Spleen (tissue), 11 donors: ENCODE data around the gene SLC8A1. TPM values are rescaled to one million over a fixed set of nuclear protein-coding genes. Genes with fewer than 3 reads are reported as not detected.

Experiments
- DNase-seq: peaks from one replicate; pipeline ENCODE4 v3.0.0-alpha.2; 2020
- H3K27ac ChIP-seq, 8 donors: fragments of 200-600 bp; sonication (generic) in 7 of 8; 1 replicate in 4 of 8; 2 replicates in 4 of 8; pipeline versions ENCODE4 v1.5.0 to v1.8.0; 2016 to 2021; ENCODE audit warnings: inconsistent platforms in 4 of 8, mild to moderate bottlenecking in 4 of 8, moderate library complexity in 1 of 8
- H3K27me3 ChIP-seq, 7 donors: fragments of 200-600 bp; sonication (generic) in 6 of 7; replicated peaks in 1 of 7; 1 replicate in 4 of 7; 2 replicates in 3 of 7; pipeline versions ENCODE4 v1.5.0 to v1.8.0; 2016 to 2021; ENCODE audit warnings: inconsistent platforms in 3 of 7, mild to moderate bottlenecking in 1 of 7
- H3K36me3 ChIP-seq, 6 donors: fragments of 200-600 bp; sonication (generic) in 5 of 6; 1 replicate in 4 of 6; 2 replicates in 2 of 6; pipeline versions ENCODE4 v1.5.0 to v1.8.0; 2016 to 2021; ENCODE audit warnings: inconsistent platforms in 2 of 6
- H3K4me1 ChIP-seq, 6 donors: fragments of 200-600 bp; sonication (generic) in 5 of 6; 1 replicate in 3 of 6; 2 replicates in 3 of 6; pipeline versions ENCODE4 v1.5.0 to v1.8.0; 2016 to 2021; ENCODE audit warnings: inconsistent platforms in 3 of 6
- H3K4me3 ChIP-seq, 8 donors: fragments of 200-600 bp; sonication (generic) in 7 of 8; 1 replicate in 4 of 8; 2 replicates in 4 of 8; pipeline versions ENCODE4 v1.5.0 to v1.8.0; 2016 to 2021; ENCODE audit warnings: inconsistent platforms in 4 of 8, mild to moderate bottlenecking in 4 of 8, moderate library complexity in 2 of 8
- H3K9me3 ChIP-seq, 8 donors: fragments of 200-600 bp; sonication (generic) in 7 of 8; 1 replicate in 4 of 8; 2 replicates in 4 of 8; pipeline versions ENCODE4 v1.5.0 to v1.8.0; 2016 to 2021; ENCODE audit warnings: inconsistent platforms in 4 of 8
- CTCF ChIP-seq, 11 experiments: fragments of 200-600 bp in 7 of 11; fragments of 450-650 bp in 4 of 11; sonication (generic) in 4 of 11; IDR thresholded peaks in 8 of 11; conservative IDR thresholded peaks in 3 of 11; 1 replicate in 7 of 11; 2 replicates in 4 of 11; pipeline versions ENCODE4 v1.4.0 to v1.8.0; 2016 to 2021; ENCODE audit warnings: antibody characterized with exemption in 11 of 11, inconsistent platforms in 4 of 11, mild to moderate bottlenecking in 1 of 11
- POLR2A ChIP-seq, 3 donors: fragments of 450-650 bp; IDR thresholded peaks; one replicate each; pipeline ENCODE4 v1.5.1; 2017; ENCODE audit warnings: antibody characterized with exemption in 3 of 3, mild to moderate bottlenecking in 1 of 3
- POLR2AphosphoS5 ChIP-seq, 3 donors: sonication (generic); formaldehyde crosslinking; IDR thresholded peaks; one replicate each; pipeline ENCODE4 v1.5.1; 2017; ENCODE audit warnings: antibody characterized with exemption in 3 of 3
- whole genome bisulfite sequencing, 5 donors: extraction: QIAGEN DNeasy Blood & Tissue Kit in 3 of 5; methylation state at CpG; one replicate each; pipeline versions ENCODE4 v1.1.5 to v1.1.7; 2013 to 2018; 5-methylcytosine and 5-hydroxymethylcytosine counted together
- intact Hi-C: fragments of 100-400 bp; cut with DNase I; formaldehyde crosslinking; loops from one replicate; pipeline ENCODE4 v1.15.0; 2023; ENCODE audit warnings: low total_unique reads
- polyA plus RNA-seq, 3 donors: library from polyadenylated mRNA; stranded (reverse); fragments of 200-250 nt; gene quantifications; one replicate each; pipeline ENCODE4 v1.2.1, GENCODE V29; 2013
- total RNA-seq, 7 donors: library from RNA; depleted of rRNA in 3 of 7; stranded (reverse); fragments of >200 nt in 3 of 7; fragmentation: NEBNext Ultra II Directional in 4 of 7; extraction: Animal tissue kit (Norgen Biotek cat#: 25700) in 4 of 7; gene quantifications; one replicate each; pipeline versions ENCODE4 v1.1.0 to v1.2.1, GENCODE V29; 2016 to 2021
- donor health status: healthy with polysubstance abuse.
- donor health status: DM: no; HTN: no; CAD: no; lungs with moderate emphysema.
- donor health status: DM: no; HTN: no; CAD: no.
- donor health status: Bipolar disorder and iron deficiency.
- donor health status: healthy.
- donor health status: DM: no; HTN: no; CAD: no.
- donor health status: DM: yes; HTN: yes; CAD: no.

The SLC8A1 gene
- total and polyA plus RNA-seq, 10 donors = 0.36 to 86.0 (median 58.3) TPM

GRCh38 chr2:40406485-40407289 is 45.2 kb downstream of the SLC8A1 start:
- no peak overlapping the region for H3K27ac ChIP-seq
- no peaks in the 10 kb centered on the region for H3K9me3 ChIP-seq
- no peaks in the 10 kb centered on the region for H3K36me3 ChIP-seq
- TF ChIP-seq POLR2A (IDR thresholded peaks at IDR 0.05) = no peak
- no peak for TF ChIP-seq POLR2AphosphoS5 (IDR thresholded peaks at IDR 0.05)
- TF ChIP-seq CTCF (IDR thresholded peaks at IDR 0.05 in 8 of 11, conservative IDR thresholded peaks at IDR 0.05 in 3 of 11) = no peak
- no peaks in the 10 kb centered on the region for H3K27me3 ChIP-seq
- H3K4me1 ChIP-seq = no peaks in the 10 kb centered on the region
- no peak overlapping the region for H3K4me3 ChIP-seq
- intact Hi-C loops = no loop called here
- WGBS, 5 donors = 83 to 92% (median 90%) methylated on average over 8 of the region's 8 CpGs
- no peak for DNase-seq

- no peak overlapping the region for H3K4me3 ChIP-seq
- intact Hi-C loops = no loop called here
- 82 to 96% (median 93%) methylated on average over 3 of the region's 3 CpGs for WGBS, 5 donors
Measured at GRCh38 chr2:40405465-40405864, 46.4 kb downstream of the SLC8A1 start.

GRCh38 chr2:40404517-40404916 is 47.4 kb downstream of the SLC8A1 start:
- H3K27me3 ChIP-seq = no peaks in the 10 kb centered on the region
- no peaks in the 10 kb centered on the region for H3K9me3 ChIP-seq
- 66 to 83% (median 80%) methylated on average over 4 of the region's 4 CpGs for WGBS, 5 donors
- H3K4me3 ChIP-seq = no peak overlapping the region
- DNase-seq = no peak
- no peak for TF ChIP-seq CTCF (IDR thresholded peaks at IDR 0.05 in 8 of 11, conservative IDR thresholded peaks at IDR 0.05 in 3 of 11)
- TF ChIP-seq POLR2A (IDR thresholded peaks at IDR 0.05) = no peak
- no peak for TF ChIP-seq POLR2AphosphoS5 (IDR thresholded peaks at IDR 0.05)
- no peaks in the 10 kb centered on the region for H3K36me3 ChIP-seq
- intact Hi-C loops = no loop called here
- H3K27ac ChIP-seq = peak overlapping the region in 2 of 8 donors; percentile 21 to 23
- H3K4me1 ChIP-seq = peaks cover 0 to 4% (median 0%) of the 10 kb centered on the region in 6 donors

More at GRCh38 chr2:40405465-40405864, 46.4 kb downstream of the SLC8A1 start:
- no peak for DNase-seq
- no peaks in the 10 kb centered on the region for H3K27me3 ChIP-seq
- peaks cover 0 to 4% (median 0%) of the 10 kb centered on the region in 6 donors for H3K4me1 ChIP-seq
- no peak overlapping the region for H3K27ac ChIP-seq
- no peaks in the 10 kb centered on the region for H3K9me3 ChIP-seq
- no peaks in the 10 kb centered on the region for H3K36me3 ChIP-seq
- no peak for TF ChIP-seq CTCF (IDR thresholded peaks at IDR 0.05 in 8 of 11, conservative IDR thresholded peaks at IDR 0.05 in 3 of 11)
- no peak for TF ChIP-seq POLR2A (IDR thresholded peaks at IDR 0.05)
- TF ChIP-seq POLR2AphosphoS5 (IDR thresholded peaks at IDR 0.05) = no peak

GRCh38 chr2:40403233-40403836 is 48.6 kb downstream of the SLC8A1 start:
- Histone ChIP-seq H3K27me3 (no peaks in the 10 kb centered on the region), H3K9me3 (no peaks in the 10 kb centered on the region), H3K4me1 (peaks cover 0 to 4% (median 0%) of the 10 kb centered on the region in 6 donors), H3K36me3 (no peaks in the 10 kb centered on the region), H3K27ac (no peak overlapping the region), H3K4me3 (no peak overlapping the region)
- no peak for DNase-seq
- 81 to 90% (median 87%) methylated on average over 4 of the region's 4 CpGs for WGBS, 5 donors
- intact Hi-C loops = no loop called here
- TF ChIP-seq CTCF (IDR thresholded peaks at IDR 0.05 in 8 of 11, conservative IDR thresholded peaks at IDR 0.05 in 3 of 11) = no peak
- TF ChIP-seq POLR2A (IDR thresholded peaks at IDR 0.05) = no peak
- TF ChIP-seq POLR2AphosphoS5 (IDR thresholded peaks at IDR 0.05) = no peak
